Astrocyte of the spinal cord (primary cell): ENCODE data around the gene PPA2.

ENCODE experiments used
- DNase-seq: peaks from one replicate; pipeline ENCODE4 v3.0.0; 2011; ENCODE audit warnings: low read depth, low spot score
- H3K4me3 ChIP-seq: 2 replicates; pipeline ENCODE4 v1.5.1; 2011; ENCODE audit warnings: low read depth, mild to moderate bottlenecking, low read length, moderate library complexity
- in situ Hi-C: cut with HindIII; loops from 2 replicates; pipeline ENCODE4 v1.10.0; 2017; ENCODE audit warnings: low sequenced_read_pairs
- TF ChIP-seq, protein P1 (sequence below): IDR thresholded peaks from 2 replicates; pipeline ENCODE4 v1.5.1; 2012; ENCODE audit warnings: low read depth, mild to moderate bottlenecking, low read length, inconsistent platforms

The PPA2 gene

GRCh38 chr4:105503484-105503883 lies 29.6 kb upstream of the PPA2 start:
- DNase-seq: no peak
- TF ChIP-seq, protein P1, sequence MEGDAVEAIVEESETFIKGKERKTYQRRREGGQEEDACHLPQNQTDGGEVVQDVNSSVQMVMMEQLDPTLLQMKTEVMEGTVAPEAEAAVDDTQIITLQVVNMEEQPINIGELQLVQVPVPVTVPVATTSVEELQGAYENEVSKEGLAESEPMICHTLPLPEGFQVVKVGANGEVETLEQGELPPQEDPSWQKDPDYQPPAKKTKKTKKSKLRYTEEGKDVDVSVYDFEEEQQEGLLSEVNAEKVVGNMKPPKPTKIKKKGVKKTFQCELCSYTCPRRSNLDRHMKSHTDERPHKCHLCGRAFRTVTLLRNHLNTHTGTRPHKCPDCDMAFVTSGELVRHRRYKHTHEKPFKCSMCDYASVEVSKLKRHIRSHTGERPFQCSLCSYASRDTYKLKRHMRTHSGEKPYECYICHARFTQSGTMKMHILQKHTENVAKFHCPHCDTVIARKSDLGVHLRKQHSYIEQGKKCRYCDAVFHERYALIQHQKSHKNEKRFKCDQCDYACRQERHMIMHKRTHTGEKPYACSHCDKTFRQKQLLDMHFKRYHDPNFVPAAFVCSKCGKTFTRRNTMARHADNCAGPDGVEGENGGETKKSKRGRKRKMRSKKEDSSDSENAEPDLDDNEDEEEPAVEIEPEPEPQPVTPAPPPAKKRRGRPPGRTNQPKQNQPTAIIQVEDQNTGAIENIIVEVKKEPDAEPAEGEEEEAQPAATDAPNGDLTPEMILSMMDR: no peak
- in situ Hi-C loops: no loop called here

GRCh38 chr4:105496899-105497298 lies 23.0 kb upstream of the PPA2 start:
- TF ChIP-seq, protein P1: peak; percentile 16
- no peak overlapping the region for H3K4me3 ChIP-seq
- in situ Hi-C loops: no loop called here
- DNase-seq: no peak

More at GRCh38 chr4:105503484-105503883, 29.6 kb upstream of the PPA2 start:
- no peak overlapping the region for H3K4me3 ChIP-seq

DNA sequence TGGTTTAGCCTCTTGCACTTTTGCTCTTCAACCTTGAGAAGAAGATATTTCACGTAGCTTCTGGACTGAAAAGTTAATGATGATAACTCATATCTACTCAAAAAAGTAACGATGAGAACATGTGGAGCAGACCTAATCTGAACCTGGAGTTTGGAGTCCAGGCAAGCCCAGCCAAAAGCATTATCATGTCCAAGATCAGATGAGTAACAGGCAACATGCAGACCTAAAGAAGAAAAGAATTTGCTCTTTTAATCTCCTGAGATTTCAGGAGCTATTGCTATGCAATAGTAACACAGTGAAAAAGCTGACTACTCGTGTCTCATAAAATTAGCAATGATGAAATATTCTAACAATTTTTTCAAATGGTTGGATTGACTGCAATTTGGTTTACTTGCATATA lies 21.8 kb upstream of the PPA2 start:
- TF ChIP-seq, protein P1: no peak
- no peak overlapping the region for H3K4me3 ChIP-seq
- no peak for DNase-seq
- in situ Hi-C loops: no loop called here

- TF ChIP-seq, protein P1: no peak
- H3K4me3 ChIP-seq: no peak overlapping the region
- in situ Hi-C loops: no loop called here
- DNase-seq: no peak
Measured at GRCh38 chr4:105490523-105490922, 16.7 kb upstream of the PPA2 start.

DNA sequence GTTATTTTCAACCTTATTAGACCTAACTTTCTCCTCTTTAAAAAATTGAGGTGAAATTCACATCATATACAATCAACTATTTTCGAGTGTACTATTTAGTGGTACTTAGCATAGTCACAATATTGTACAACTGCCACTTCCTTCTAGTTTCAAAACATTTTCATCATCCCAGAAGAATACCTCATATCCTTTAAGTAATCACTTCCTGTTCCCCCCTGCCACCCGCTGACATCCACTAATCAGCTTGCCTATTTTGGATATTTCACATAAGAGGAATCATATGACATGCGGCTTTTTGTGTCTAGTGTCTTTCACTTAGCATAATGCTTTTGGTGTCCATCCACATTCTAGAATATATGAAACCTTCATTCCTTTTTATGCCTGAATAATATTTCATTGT lies 10.0 kb upstream of the PPA2 start:
- TF ChIP-seq, protein P1: no peak
- in situ Hi-C loops: no loop called here
- no peak overlapping the region for H3K4me3 ChIP-seq
- no peak for DNase-seq

DNA sequence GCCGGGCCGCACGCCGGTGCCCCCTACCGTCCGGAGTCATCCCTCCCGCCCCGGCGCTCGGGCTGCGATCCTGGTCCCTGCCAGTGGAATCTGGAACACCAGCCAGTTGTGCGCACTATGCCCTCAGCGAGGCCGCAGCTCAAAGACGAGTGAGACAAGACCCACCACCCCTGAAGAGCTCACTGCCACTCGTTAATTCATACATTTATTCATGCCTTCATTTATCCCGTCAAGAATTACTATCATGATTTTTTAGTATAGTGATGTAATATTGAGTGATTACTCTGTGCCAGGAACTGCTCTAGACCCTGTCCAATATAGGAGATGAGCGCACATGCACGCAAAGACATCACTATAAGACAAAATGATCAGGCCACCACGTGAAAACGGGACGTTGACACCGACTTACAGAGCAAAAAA lies 247 bp upstream of the PPA2 start:
- in situ Hi-C loops: no loop called here
- DNase-seq: peak; percentile 86
- peak overlapping the region; percentile 96 for H3K4me3 ChIP-seq
- TF ChIP-seq, protein P1: peak; percentile 84

DNA sequence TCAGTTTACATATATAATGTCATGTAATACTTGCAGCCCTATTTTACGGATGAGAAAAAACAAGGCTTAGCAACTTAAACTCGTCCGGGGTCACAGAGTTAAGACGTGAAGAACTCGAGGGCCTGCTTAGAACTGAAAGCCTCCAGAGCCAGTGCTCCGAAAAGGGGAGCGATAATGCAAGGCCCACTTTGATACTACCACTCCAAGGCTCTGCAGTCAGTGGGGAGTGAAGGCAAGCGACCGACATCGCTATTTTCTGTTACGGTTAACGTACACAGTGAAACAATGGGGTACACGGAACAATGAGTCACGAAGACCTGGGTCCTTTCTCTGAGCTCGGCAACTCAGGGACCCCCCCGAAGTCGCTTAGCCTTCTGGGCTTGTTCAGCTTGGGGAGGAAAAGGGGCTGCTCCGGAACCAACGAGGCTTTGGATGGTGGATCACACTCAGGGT lies 965 bp downstream of the PPA2 start:
- DNase-seq: no peak
- in situ Hi-C loops: no loop called here
- H3K4me3 ChIP-seq: peak overlapping the region; percentile 96

More for the DNA sequence above, 965 bp downstream of the PPA2 start:
- TF ChIP-seq, protein P1: no peak
